GM12892 (cell line): ENCODE data around the gene P2RX6.

Experiments
- DNase-seq: peaks from one replicate; pipeline ENCODE4 v3.0.0; 2011; ENCODE audit not compliant: insufficient read length
- FAIRE-seq: peaks from 2 replicates; lab custom pipeline; 2011; peaks lifted over from hg19 to GRCh38; lab: Jason Lieb, UNC
- POLR2A ChIP-seq: IDR thresholded peaks from 2 replicates; pipeline ENCODE4 v1.6.1; 2011; ENCODE audit warnings: low read depth, low read length, control low read depth
- POLR2AphosphoS5 ChIP-seq: IDR thresholded peaks from 2 replicates; pipeline ENCODE4 v1.6.1; 2011; ENCODE audit warnings: low read depth, low read length, control low read depth
- TAF1 ChIP-seq: IDR thresholded peaks from 2 replicates; pipeline ENCODE4 v1.6.1; 2011; ENCODE audit warnings: low read depth, mild to moderate bottlenecking, control low read depth, low read length, borderline replicate concordance

Gene P2RX6

GRCh38 chr22:20974336-20974955 lies 40.5 kb upstream of the P2RX6 start:
- TF ChIP-seq POLR2A, result no peak
- TF ChIP-seq TAF1, result no peak
- no peak for TF ChIP-seq POLR2AphosphoS5
- FAIRE-seq (no peak), DNase-seq (no peak)

DNA sequence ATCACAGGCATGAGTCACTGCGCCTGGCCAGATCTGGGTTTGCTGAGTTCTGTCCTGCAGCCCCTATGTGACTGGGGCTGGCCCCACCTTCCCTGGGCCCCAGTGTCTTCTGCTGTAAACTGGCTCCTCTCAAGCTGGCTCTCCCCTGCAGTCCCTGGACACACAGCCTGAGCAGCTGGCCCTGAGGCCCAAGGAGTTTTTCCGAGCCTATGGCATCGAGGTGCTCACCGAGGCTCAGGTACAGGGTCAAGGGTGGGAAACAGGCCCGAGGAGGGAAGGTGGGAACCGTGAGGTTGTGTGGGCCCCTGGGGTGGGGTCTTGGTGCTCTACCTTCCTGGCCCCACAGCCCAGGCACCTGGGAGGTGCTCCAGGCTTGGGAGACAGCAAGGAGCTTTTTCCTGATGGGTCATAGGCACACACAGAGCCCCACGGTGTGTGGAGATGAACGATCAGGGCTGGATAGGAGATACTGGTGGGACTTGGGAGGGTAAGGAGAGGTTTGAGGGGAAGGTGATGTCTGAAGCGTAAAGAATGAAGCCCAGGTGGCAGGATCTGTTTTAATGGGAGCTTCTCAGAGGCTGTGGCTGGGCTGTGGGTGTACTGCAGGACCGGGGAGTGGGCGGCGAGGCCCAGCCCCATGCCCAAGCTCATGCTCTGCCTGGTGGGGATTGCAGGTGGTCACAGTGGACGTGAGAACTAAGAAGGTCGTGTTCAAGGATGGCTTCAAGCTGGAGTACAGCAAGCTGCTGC lies 39.2 kb upstream of the P2RX6 start:
- TF ChIP-seq POLR2A (no peak), TAF1 (no peak), POLR2AphosphoS5 (no peak)
- no peak for DNase-seq
- no peak for FAIRE-seq

DNA sequence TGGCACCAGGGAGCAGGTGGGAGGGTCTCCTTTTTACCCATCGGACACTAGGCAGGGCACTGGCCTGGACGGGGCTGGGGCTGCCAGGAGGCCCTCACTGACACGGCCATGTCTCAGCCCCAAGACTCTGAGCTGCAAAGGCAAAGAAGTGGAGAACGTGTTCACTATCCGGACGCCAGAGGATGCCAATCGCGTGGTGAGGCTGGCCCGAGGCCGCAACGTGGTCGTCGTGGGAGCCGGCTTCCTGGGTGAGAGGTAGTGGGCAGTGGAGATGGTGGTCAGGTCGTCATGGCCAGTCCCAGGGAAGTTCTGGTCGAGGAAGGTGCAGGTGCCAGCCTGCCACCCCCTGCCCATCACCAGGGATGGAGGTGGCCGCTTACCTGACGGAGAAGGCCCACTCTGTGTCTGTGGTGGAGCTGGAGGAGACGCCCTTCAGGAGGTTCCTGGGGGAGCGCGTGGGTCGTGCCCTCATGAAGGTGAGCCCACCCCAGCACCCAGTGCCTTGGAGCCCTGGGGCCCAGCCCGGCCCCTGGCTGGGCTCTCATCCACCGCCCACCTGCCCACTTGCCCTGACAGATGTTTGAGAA lies 38.6 kb upstream of the P2RX6 start:
- TF ChIP-seq POLR2AphosphoS5 (no peak), TAF1 (no peak), POLR2A (no peak)
- no peak for FAIRE-seq
- DNase-seq, result no peak

- TF ChIP-seq POLR2A (no peak), POLR2AphosphoS5 (no peak), TAF1 (no peak)
- FAIRE-seq (no peak), DNase-seq (no peak)
Observed at GRCh38 chr22:20977019-20977418, 37.9 kb upstream of the P2RX6 start.

GRCh38 chr22:20977516-20978170 lies 37.3 kb upstream of the P2RX6 start:
- DNase-seq (no peak), FAIRE-seq (no peak)
- no peak for TF ChIP-seq POLR2A
- no peak for TF ChIP-seq POLR2AphosphoS5
- no peak for TF ChIP-seq TAF1

GRCh38 chr22:20978419-20978818 lies 36.5 kb upstream of the P2RX6 start:
- TF ChIP-seq POLR2A (no peak), POLR2AphosphoS5 (no peak), TAF1 (no peak)
- DNase-seq (no peak), FAIRE-seq (no peak)

- DNase-seq, result no peak
- FAIRE-seq, result no peak
- TF ChIP-seq POLR2A (no peak), POLR2AphosphoS5 (no peak), TAF1 (no peak)
Observed at GRCh38 chr22:20979243-20979809, 35.6 kb upstream of the P2RX6 start.

- DNase-seq (no peak), FAIRE-seq (no peak)
- TF ChIP-seq TAF1 (no peak), POLR2A (no peak), POLR2AphosphoS5 (no peak)
Observed at GRCh38 chr22:20979940-20980453, 35.0 kb upstream of the P2RX6 start.

GRCh38 chr22:20980523-20980922 lies 34.4 kb upstream of the P2RX6 start:
- no peak for DNase-seq
- TF ChIP-seq POLR2A (no peak), TAF1 (no peak), POLR2AphosphoS5 (no peak)
- no peak for FAIRE-seq

- TF ChIP-seq TAF1 (no peak), POLR2AphosphoS5 (no peak), POLR2A (no peak)
- FAIRE-seq, result no peak
- DNase-seq, result no peak
Observed at GRCh38 chr22:20980938-20981722, 33.8 kb upstream of the P2RX6 start.

GRCh38 chr22:20981787-20982562 lies 33.0 kb upstream of the P2RX6 start, which contains the start of gene LZTR1:
Gene LZTR1 (plus strand): TSS chr22:20982297. CDS start chr22:20982372, 75 bp downstream.
- FAIRE-seq, result peak; percentile 99
- DNase-seq, result peak; percentile 87
- no peak for TF ChIP-seq TAF1
- peak; percentile 95 for TF ChIP-seq POLR2A
- peak; percentile 97 for TF ChIP-seq POLR2AphosphoS5
